H7 (cell line): ENCODE data around the gene SDC4. TPM values are rescaled to one million over a fixed set of nuclear protein-coding genes. Genes with fewer than 3 reads are reported as not detected.

Experiments
- DNase-seq: peaks from one replicate; pipeline ENCODE4 v3.0.0; 2012
- H3K27me3 ChIP-seq: 2 replicates; pipeline ENCODE4 v1.6.0; 2011; ENCODE audit warnings: mild to moderate bottlenecking, low read length; ENCODE audit not compliant: control insufficient read depth, insufficient read depth
- H3K36me3 ChIP-seq: replicated peaks from 2 replicates; pipeline ENCODE4 v1.5.1; 2011; ENCODE audit warnings: low read length; ENCODE audit not compliant: control insufficient read depth, insufficient read depth
- H3K4me3 ChIP-seq: 2 replicates; pipeline ENCODE4 v1.5.1; 2011; ENCODE audit warnings: low read depth, mild to moderate bottlenecking, control low read depth, low read length, moderate library complexity; ENCODE audit not compliant: insufficient read depth
- total RNA-seq: library from RNA; depleted of rRNA; stranded (reverse); fragments of >200 nt; shearing (Covaris generic); gene quantifications from 2 replicates; pipeline ENCODE4 v1.2.3, GENCODE V29; 2014

The SDC4 gene
- total RNA-seq, 1 experiment from 2014 or later: 56.1 TPM

GRCh38 chr20:45329497-45330319, 18.5 kb downstream of the SDC4 start:
- no peak overlapping the region for H3K4me3 ChIP-seq
- no peak for DNase-seq
- H3K36me3 ChIP-seq: peaks cover 10% of the 10 kb centered on the region
- no peaks in the 10 kb centered on the region for H3K27me3 ChIP-seq

- no peak for DNase-seq
- H3K4me3 ChIP-seq: no peak overlapping the region
- H3K36me3 ChIP-seq: peaks cover 10% of the 10 kb centered on the region
- no peaks in the 10 kb centered on the region for H3K27me3 ChIP-seq
These were observed 19.8 kb downstream of the SDC4 start for GRCh38 chr20:45328451-45328850.

- H3K36me3 ChIP-seq: peaks cover 7% of the 10 kb centered on the region
- peak; percentile 60 for DNase-seq
- H3K4me3 ChIP-seq: no peak overlapping the region
- no peaks in the 10 kb centered on the region for H3K27me3 ChIP-seq
These were observed 22.9 kb downstream of the SDC4 start for GRCh38 chr20:45325371-45325770.

- no peak for DNase-seq
- no peaks in the 10 kb centered on the region; the same call in none of the 2 replicates for H3K36me3 ChIP-seq
- H3K4me3 ChIP-seq: no peak overlapping the region
- H3K27me3 ChIP-seq: no peaks in the 10 kb centered on the region
These were observed 24.5 kb downstream of the SDC4 start for GRCh38 chr20:45323731-45324130.

- peak; percentile 67 for DNase-seq
- no peaks in the 10 kb centered on the region for H3K27me3 ChIP-seq
- H3K4me3 ChIP-seq: no peak overlapping the region
- no peaks in the 10 kb centered on the region; the same call in none of the 2 replicates for H3K36me3 ChIP-seq
These were observed 25.3 kb downstream of the SDC4 start for GRCh38 chr20:45322952-45323383.

GRCh38 chr20:45320948-45321595, 27.2 kb downstream of the SDC4 start:
- DNase-seq: no peak
- H3K36me3 ChIP-seq: no peaks in the 10 kb centered on the region
- no peak overlapping the region for H3K4me3 ChIP-seq
- no peaks in the 10 kb centered on the region for H3K27me3 ChIP-seq

- H3K36me3 ChIP-seq: no peaks in the 10 kb centered on the region
- DNase-seq: no peak
- H3K27me3 ChIP-seq: no peaks in the 10 kb centered on the region
- H3K4me3 ChIP-seq: no peak overlapping the region
These were observed 29.3 kb downstream of the SDC4 start for GRCh38 chr20:45318948-45319347.

- Histone ChIP-seq H3K27me3 (no peaks in the 10 kb centered on the region), H3K36me3 (no peaks in the 10 kb centered on the region), H3K4me3 (no peak overlapping the region)
- no peak for DNase-seq
These were observed 29.8 kb downstream of the SDC4 start for GRCh38 chr20:45318386-45318939.

- DNase-seq: no peak
- no peaks in the 10 kb centered on the region for H3K36me3 ChIP-seq
- H3K4me3 ChIP-seq: no peak overlapping the region
- no peaks in the 10 kb centered on the region for H3K27me3 ChIP-seq
These were observed 30.4 kb downstream of the SDC4 start for GRCh38 chr20:45317826-45318225.

- no peak overlapping the region for H3K4me3 ChIP-seq
- peaks cover 4% of the 10 kb centered on the region; the same call in 1 of the 2 replicates for H3K27me3 ChIP-seq
- DNase-seq: no peak
- no peaks in the 10 kb centered on the region for H3K36me3 ChIP-seq
These were observed 31.8 kb downstream of the SDC4 start for GRCh38 chr20:45316150-45317080.

GRCh38 chr20:45315672-45316071, 32.6 kb downstream of the SDC4 start:
- peaks cover 8% of the 10 kb centered on the region for H3K27me3 ChIP-seq
- no peaks in the 10 kb centered on the region for H3K36me3 ChIP-seq
- no peak overlapping the region for H3K4me3 ChIP-seq
- no peak for DNase-seq

GRCh38 chr20:45313943-45314342, 34.3 kb downstream of the SDC4 start:
- peaks cover 8% of the 10 kb centered on the region for H3K27me3 ChIP-seq
- DNase-seq: no peak
- H3K4me3 ChIP-seq: no peak overlapping the region
- H3K36me3 ChIP-seq: no peaks in the 10 kb centered on the region

- DNase-seq: no peak
- Histone ChIP-seq H3K4me3 (no peak overlapping the region), H3K36me3 (no peaks in the 10 kb centered on the region), H3K27me3 (peaks cover 8% of the 10 kb centered on the region)
These were observed 35.0 kb downstream of the SDC4 start for GRCh38 chr20:45313065-45313695.

- Histone ChIP-seq H3K36me3 (no peaks in the 10 kb centered on the region), H3K27me3 (peaks cover 8% of the 10 kb centered on the region), H3K4me3 (peak overlapping the region; percentile 25; the same call in 1 of the 2 replicates)
- peak; percentile 65 for DNase-seq
These were observed 36.0 kb downstream of the SDC4 start for GRCh38 chr20:45312241-45312640.
